GM12878 (cell line): ENCODE results near the gene ZNF202. TPM values are rescaled to one million over a fixed set of nuclear protein-coding genes. Genes with fewer than 3 reads are reported as not detected.

ENCODE experiments used
- ATAC-seq: fragments of 200-7000 bp; cut with Tn5 transposase; 3 replicates; pipeline ENCODE4 v1.9.1; 2020; ENCODE audit warnings: mild to moderate bottlenecking, moderate library complexity
- BruUV-seq: library from RNA; stranded (reverse); fragments of 400-500 nt; replicated peaks from 2 replicates; lab custom pipeline; 2021; lab: Mats Ljungman, UMichigan
- CTCF ChIA-PET: fragments of 300-600 bp; sonication (Branson Sonifier 250); formaldehyde crosslinking; extraction: SDS; loops from one replicate; lab custom pipeline; 2021; ENCODE audit warnings: inconsistent platforms; lab: Yijun Ruan, JAX
- POLR2A ChIA-PET: fragments of 350-600 bp; formaldehyde crosslinking; extraction: SDS; loops from one replicate; lab custom pipeline; 2021; ENCODE audit warnings: inconsistent platforms; lab: Charles Lee
- RAD21 ChIA-PET: fragments of 300-600 bp; sonication (Branson Sonifier 250); formaldehyde crosslinking; loops from one replicate; lab custom pipeline; 2023; ENCODE audit warnings: antibody characterized with exemption; ENCODE audit not compliant: unreplicated experiment; lab: Charles Lee
- SMC1A ChIA-PET: fragments of 300-600 bp; sonication (Branson Sonifier 250); formaldehyde crosslinking; loops from one replicate; lab custom pipeline; 2023; ENCODE audit not compliant: unreplicated experiment, uncharacterized antibody; lab: Charles Lee
- DNase-seq: peaks from one replicate; pipeline ENCODE4 v3.0.0-alpha.2; 2011; ENCODE audit warnings: low read depth, low spot score
- FAIRE-seq: peaks from 3 replicates; lab custom pipeline; 2011; peaks lifted over from hg19 to GRCh38; lab: Jason Lieb, UNC
- H2AFZ ChIP-seq: 2 replicates; pipeline ENCODE4 v1.6.0; 2011; ENCODE audit warnings: low read depth, low read length, control low read depth; ENCODE audit not compliant: control insufficient read depth
- H3K27ac ChIP-seq: 2 replicates; pipeline ENCODE4 v1.5.1; 2011; ENCODE audit warnings: control low read depth; ENCODE audit not compliant: control insufficient read depth, insufficient read depth
- H3K27me3 ChIP-seq, 2 experiments: replicated peaks in 1 of 2; 2 replicates each; pipeline versions ENCODE4 v1.6.0 to v1.6.1; 2011; ENCODE audit warnings: low read length in 1 of 2; ENCODE audit not compliant: control insufficient read depth in 2 of 2, insufficient read depth in 2 of 2
- H3K36me3 ChIP-seq, 2 experiments: 2 replicates each; pipeline ENCODE4 v1.5.1; 2011; ENCODE audit warnings: low read length in 1 of 2; ENCODE audit not compliant: control insufficient read depth in 2 of 2, insufficient read depth in 2 of 2
- H3K4me1 ChIP-seq: 2 replicates; pipeline ENCODE4 v1.6.1; 2011; ENCODE audit warnings: mild to moderate bottlenecking, low read length, moderate library complexity, mixed read lengths; ENCODE audit not compliant: control insufficient read depth, insufficient read depth
- H3K4me2 ChIP-seq: 2 replicates; pipeline ENCODE4 v1.6.0; 2011; ENCODE audit warnings: control low read depth; ENCODE audit not compliant: control insufficient read depth, insufficient read depth
- H3K4me3 ChIP-seq: fragments of 200-600 bp; sonication (generic); 2 replicates; pipeline ENCODE4 v1.5.1; 2016
- H3K79me2 ChIP-seq: 2 replicates; pipeline ENCODE4 v1.6.0; 2011; ENCODE audit warnings: low read length; ENCODE audit not compliant: control insufficient read depth, insufficient read depth
- H3K9ac ChIP-seq: 2 replicates; pipeline ENCODE4 v1.8.0; 2011; ENCODE audit warnings: low read length, control low read depth, mixed read lengths; ENCODE audit not compliant: control insufficient read depth, insufficient read depth
- H3K9me3 ChIP-seq: replicated peaks from 3 replicates; pipeline ENCODE4 v1.5.1; 2011; ENCODE audit warnings: mild to moderate bottlenecking, low read length; ENCODE audit not compliant: control insufficient read depth, insufficient read depth
- H4K20me1 ChIP-seq: 2 replicates; pipeline ENCODE4 v1.6.0; 2011; ENCODE audit not compliant: control insufficient read depth, insufficient read depth
- BACH1 ChIP-seq: fragments of 450-650 bp; IDR thresholded peaks from 2 replicates; pipeline ENCODE4 v1.6.1; 2017; ENCODE audit warnings: mild to moderate bottlenecking, borderline replicate concordance
- CTCF ChIP-seq, 3 experiments: IDR thresholded peaks in 2 of 3; conservative IDR thresholded peaks in 1 of 3; 2 replicates each; pipeline ENCODE4 v1.5.1; 2011; ENCODE audit warnings: low read depth in 3 of 3, low read length in 3 of 3, mild to moderate bottlenecking in 3 of 3, control low read depth in 2 of 3, moderate library complexity in 2 of 3, inconsistent platforms in 1 of 3, mixed read lengths in 1 of 3; ENCODE audit not compliant: control insufficient read depth in 2 of 3, insufficient read depth in 1 of 3; ENCODE audit errors: extremely low read depth in 1 of 3
- JUND ChIP-seq: IDR thresholded peaks from 2 replicates; pipeline ENCODE4 v1.6.1; 2012; ENCODE audit warnings: low read depth, mild to moderate bottlenecking, low read length, improper control_type of control experiment, moderate library complexity
- SP1 ChIP-seq: IDR thresholded peaks from one replicate; pipeline ENCODE4 v1.6.1; 2011; ENCODE audit warnings: low read depth, low read length
- SREBF1 ChIP-seq: IDR thresholded peaks from 2 replicates; pipeline ENCODE4 v1.6.1; 2012; ENCODE audit warnings: mild to moderate bottlenecking, low read length
- ZBTB33 ChIP-seq: fragments of 450-650 bp; IDR thresholded peaks from 2 replicates; pipeline ENCODE4 v1.6.1; 2017; ENCODE audit warnings: mild to moderate bottlenecking
- ZNF384 ChIP-seq: IDR thresholded peaks from 2 replicates; pipeline ENCODE4 v1.6.1; 2012; ENCODE audit warnings: low read depth, mild to moderate bottlenecking, low read length, improper control_type of control experiment, borderline replicate concordance
- WGBS: methylation state at CpG from one replicate; pipeline ENCODE4 v1.1.6; 2016; ENCODE audit warnings: low lambda C conversion rate; ENCODE audit not compliant: insufficient replicate concordance, insufficient coverage; ENCODE audit errors: missing lambda C conversion rate; 5-methylcytosine and 5-hydroxymethylcytosine counted together
- in situ Hi-C: fragments of 300-500 bp; cut with MboI; formaldehyde crosslinking; loops from 9 replicates; pipeline ENCODE4 v1.14.3; 2018; ENCODE audit warnings: mixed read lengths
- intact Hi-C: fragments of 100-400 bp; cut with micrococcal nuclease; formaldehyde crosslinking; loops from one replicate; pipeline ENCODE4 v1.14.2; 2022; ENCODE audit not compliant: unreplicated experiment
- polyA plus RNA-seq, 11 experiments: library from polyadenylated mRNA; depleted of rRNA in 4 of 11; unstranded in 6 of 11; stranded (reverse) in 5 of 11; fragments of >200 nt; fragmentation: Nextera tagmentation in 4 of 11; fragmentation: Illumina TruSeq in 1 of 11; extraction: Ambion mirVana in 4 of 11; extraction: Trizol in 1 of 11; gene quantifications; 1 replicate in 1 of 11; 2 replicates in 10 of 11; pipeline versions ENCODE4 v1.2.1 to v1.2.3, GENCODE V29; 2011 to 2016; ENCODE audit warnings: inconsistent platforms in 2 of 11, missing spikeins in 2 of 11, low read depth in 1 of 11
- total RNA-seq, 4 experiments: library from RNA; depleted of rRNA in 3 of 4; stranded (reverse); fragments of >200 nt in 3 of 4; fragmentation: Illumina TruSeq in 1 of 4; extraction: Trizol in 1 of 4; gene quantifications; 2 replicates each; pipeline versions ENCODE4 v1.2.1 to v1.2.3, GENCODE V29; 2013 to 2021

The ZNF202 gene
- total and polyA plus RNA-seq, 10 of the 15 experiments (the other 5 are each of a cell fraction or from before 2014, with no cell fraction given): 2.6 to 13.6 (median 12.2) TPM

GRCh38 chr11:123719452-123719851 lies 22.0 kb downstream of the ZNF202 start (continued):
- no peak for TF ChIP-seq SP1
- TF ChIP-seq BACH1: no peak
- TF ChIP-seq, all 136 proteins: peak for 0

- ATAC-seq (no peak), FAIRE-seq (no peak), DNase-seq (no peak)
- in situ Hi-C loops: no loop called here
- POLR2A ChIA-PET: no interaction called here
- Histone ChIP-seq H4K20me1 (no peaks in the 10 kb centered on the region), H3K9ac (no peak overlapping the region), H3K79me2 (no peaks in the 10 kb centered on the region), H3K9me3 (no peaks in the 10 kb centered on the region), H3K36me3 (no peaks in the 10 kb centered on the region), H3K27ac (no peak overlapping the region), H3K4me3 (no peak overlapping the region), H3K4me2 (no peak overlapping the region), H2AFZ (no peak overlapping the region), H3K27me3 (no peaks in the 10 kb centered on the region), H3K4me1 (no peaks in the 10 kb centered on the region)
- no TSS peak for BruUV-seq
- TF ChIP-seq SREBF1: no peak
- TF ChIP-seq CTCF (IDR thresholded peaks at IDR 0.05 in 2 of 3, conservative IDR thresholded peaks at IDR 0.05 in 1 of 3; ENCODE audit: control insufficient read depth in 2 of 3, extremely low read depth in 1 of 3, insufficient read depth in 1 of 3, low read depth in 3 of 3, low read length in 3 of 3): no peak
- TF ChIP-seq ZBTB33: no peak
- TF ChIP-seq ZNF384: no peak
- no peak for TF ChIP-seq JUND
- SMC1A ChIA-PET: interaction anchor here (2.0 kb wide), 1 partner anchor 11 kb away, joined by 9 read pairs; no protein-coding TSS in a partner anchor
- CTCF ChIA-PET: interaction anchor here (1.4 to 8.1 kb wide), 3 partner anchors 10 to 138 kb away, joined by 4 to 82 read pairs (median 6); no protein-coding TSS in a partner anchor
- intact Hi-C loops: no loop called here
- WGBS: 60% methylated on average over 4 of the region's 4 CpGs
- RAD21 ChIA-PET: no interaction called here
Measured at GRCh38 chr11:123718469-123718868, 23.0 kb downstream of the ZNF202 start.
